Keratinocyte (primary cell): ENCODE data around the gene FCN3. TPM values are rescaled to one million over a fixed set of nuclear protein-coding genes. Genes with fewer than 3 reads are reported as not detected.

Source experiments
- DNase-seq: peaks from one replicate; pipeline ENCODE4 v3.0.0-alpha.2; 2011; ENCODE audit warnings: low read depth, missing footprints, low spot score
- FAIRE-seq: peaks from 2 replicates; lab custom pipeline; 2011; peaks lifted over from hg19 to GRCh38; lab: Jason Lieb, UNC
- H2AFZ ChIP-seq: 2 replicates; pipeline ENCODE4 v1.6.0; 2012; ENCODE audit warnings: low read length, control low read depth, inconsistent platforms; ENCODE audit not compliant: control insufficient read depth
- H3K27ac ChIP-seq: 2 replicates; pipeline ENCODE4 v1.5.1; 2011; ENCODE audit warnings: low read length; ENCODE audit not compliant: control insufficient read depth, insufficient read depth
- H3K27me3 ChIP-seq: 3 replicates; pipeline ENCODE4 v1.6.0; 2011; ENCODE audit warnings: low read length; ENCODE audit not compliant: control insufficient read depth, insufficient read depth; ENCODE audit errors: extremely low read depth
- H3K36me3 ChIP-seq, 2 experiments: 2 replicates in 1 of 2; 3 replicates in 1 of 2; pipeline ENCODE4 v1.5.1; 2011; ENCODE audit warnings: low read length in 2 of 2, mild to moderate bottlenecking in 1 of 2; ENCODE audit not compliant: control insufficient read depth in 2 of 2, insufficient read depth in 2 of 2; ENCODE audit errors: extremely low read depth in 1 of 2
- H3K4me1 ChIP-seq: 3 replicates; pipeline ENCODE4 v1.5.1; 2011; ENCODE audit warnings: low read length; ENCODE audit not compliant: control insufficient read depth, insufficient read depth; ENCODE audit errors: extremely low read depth
- H3K4me2 ChIP-seq: 3 replicates; pipeline ENCODE4 v1.6.0; 2011; ENCODE audit warnings: low read depth, low read length; ENCODE audit not compliant: control insufficient read depth, insufficient read depth; ENCODE audit errors: extremely low read depth
- H3K4me3 ChIP-seq, 3 experiments: fragments of 200-600 bp in 1 of 3; sonication (generic) in 1 of 3; 2 replicates in 2 of 3; 3 replicates in 1 of 3; pipeline ENCODE4 v1.5.1; 2011 to 2016; ENCODE audit warnings: low read length in 3 of 3, mild to moderate bottlenecking in 3 of 3, control low read depth in 2 of 3, inconsistent platforms in 1 of 3, low read depth in 1 of 3, mixed read lengths in 1 of 3, mixed run types in 1 of 3, moderate library complexity in 1 of 3; ENCODE audit not compliant: control insufficient read depth in 2 of 3, insufficient read depth in 2 of 3; ENCODE audit errors: extremely low read depth in 1 of 3
- H3K79me2 ChIP-seq: 2 replicates; pipeline ENCODE4 v1.6.0; 2012; ENCODE audit warnings: low read length; ENCODE audit not compliant: control insufficient read depth, insufficient read depth
- H3K9ac ChIP-seq: 3 replicates; pipeline ENCODE4 v1.6.0; 2011; ENCODE audit warnings: low read length; ENCODE audit not compliant: control insufficient read depth, insufficient read depth; ENCODE audit errors: extremely low read depth
- H3K9me1 ChIP-seq: 3 replicates; pipeline ENCODE4 v1.6.0; 2011; ENCODE audit warnings: low read length; ENCODE audit not compliant: control insufficient read depth, insufficient read depth; ENCODE audit errors: extremely low read depth
- H3K9me3 ChIP-seq: 2 replicates; pipeline ENCODE4 v1.5.1; 2012; ENCODE audit warnings: low read depth, low read length; ENCODE audit not compliant: control insufficient read depth
- H4K20me1 ChIP-seq: 3 replicates; pipeline ENCODE4 v1.6.0; 2011; ENCODE audit warnings: low read length; ENCODE audit not compliant: control insufficient read depth, insufficient read depth; ENCODE audit errors: extremely low read depth
- CTCF ChIP-seq, 3 experiments: IDR thresholded peaks in 1 of 3; conservative IDR thresholded peaks in 1 of 3; optimal IDR thresholded peaks in 1 of 3; 2 replicates in 2 of 3; 3 replicates in 1 of 3; pipeline versions ENCODE3 to v1.5.1; 2011; ENCODE audit warnings: low read length in 3 of 3, mild to moderate bottlenecking in 3 of 3, moderate library complexity in 2 of 3, control low read depth in 1 of 3, inconsistent platforms in 1 of 3; ENCODE audit not compliant: insufficient read depth in 2 of 3; ENCODE audit errors: extremely low read depth in 1 of 3
- EZH2 ChIP-seq: IDR thresholded peaks from one replicate; pipeline ENCODE4 v1.6.1; 2012; ENCODE audit warnings: inconsistent platforms, mild to moderate bottlenecking, low read length, moderate library complexity
- dilution Hi-C: fragments of 300-500 bp; cut with MboI; formaldehyde crosslinking; loops from one replicate; pipeline ENCODE4 v1.7.0; 2020; ENCODE audit warnings: low sequenced_read_pairs; ENCODE audit not compliant: extremely low pct_ligation_motif_present
- polyA plus RNA-seq, 5 experiments: library from polyadenylated mRNA; depleted of rRNA in 3 of 5; stranded (reverse) in 3 of 5; stranded (forward) in 1 of 5; unstranded in 1 of 5; fragments of >200 nt; gene quantifications; 1 replicate in 1 of 5; 2 replicates in 3 of 5; 3 replicates in 1 of 5; pipeline versions ENCODE4 v1.2.1 to v1.2.3, GENCODE V29; 2011 to 2012; ENCODE audit warnings: missing spikeins in 2 of 5, low read depth in 1 of 5, low replicate concordance in 1 of 5

FCN3 gene
- polyA plus RNA-seq, 1 donor (not counting 4 experiments of a cell fraction or from before 2014, with no cell fraction given): not detected

GRCh38 chr1:27398405-27399149 is 24.0 kb upstream of the FCN3 start:
- H3K4me1 ChIP-seq: peaks cover 18% of the 10 kb centered on the region
- H2AFZ ChIP-seq: no peak overlapping the region
- H3K36me3 ChIP-seq: peaks cover 0 to under 1% of the 10 kb centered on the region in 2 experiments
- no peak overlapping the region for H3K9ac ChIP-seq
- peaks cover 5% of the 10 kb centered on the region for H3K79me2 ChIP-seq
- H3K9me3 ChIP-seq: no peaks in the 10 kb centered on the region
- FAIRE-seq (no peak), DNase-seq (no peak)
- no peaks in the 10 kb centered on the region for H3K27me3 ChIP-seq
- H3K9me1 ChIP-seq: no peaks in the 10 kb centered on the region
- no peak overlapping the region for H3K4me2 ChIP-seq
- dilution Hi-C loops: no loop called here
- no peak for TF ChIP-seq EZH2
- TF ChIP-seq CTCF (optimal IDR thresholded peaks at IDR 0.05 in 1 of 3, IDR thresholded peaks at IDR 0.05 in 1 of 3, conservative IDR thresholded peaks at IDR 0.05 in 1 of 3; ENCODE audit: extremely low read depth in 1 of 3, insufficient read depth in 2 of 3, low read length in 3 of 3): no peak
- no peaks in the 10 kb centered on the region for H4K20me1 ChIP-seq
- no peak overlapping the region for H3K27ac ChIP-seq
- no peak overlapping the region for H3K4me3 ChIP-seq

- H4K20me1 ChIP-seq: no peaks in the 10 kb centered on the region
- no peak overlapping the region for H3K9ac ChIP-seq
- no peak overlapping the region for H3K4me2 ChIP-seq
- FAIRE-seq (no peak), DNase-seq (no peak)
- no peak overlapping the region for H2AFZ ChIP-seq
- peaks cover 18% of the 10 kb centered on the region for H3K4me1 ChIP-seq
- no peaks in the 10 kb centered on the region for H3K36me3 ChIP-seq
- no peaks in the 10 kb centered on the region for H3K27me3 ChIP-seq
- no peak overlapping the region for H3K4me3 ChIP-seq
- no peak overlapping the region for H3K27ac ChIP-seq
- H3K9me3 ChIP-seq: no peaks in the 10 kb centered on the region
- peaks cover 13% of the 10 kb centered on the region for H3K79me2 ChIP-seq
- no peaks in the 10 kb centered on the region for H3K9me1 ChIP-seq
- dilution Hi-C loops: no loop called here
- TF ChIP-seq CTCF (optimal IDR thresholded peaks at IDR 0.05 in 1 of 3, IDR thresholded peaks at IDR 0.05 in 1 of 3, conservative IDR thresholded peaks at IDR 0.05 in 1 of 3; ENCODE audit: extremely low read depth in 1 of 3, insufficient read depth in 2 of 3, low read length in 3 of 3) (no peak), EZH2 (no peak)
Measured at GRCh38 chr1:27397749-27398148, 23.1 kb upstream of the FCN3 start.
